ENCODE results near the gene TUBB4B. TPM values are rescaled to one million over a fixed set of nuclear protein-coding genes. Genes with fewer than 3 reads are reported as not detected.
"Not testable (repeated sequence)": the region's sequence is repeated elsewhere in the genome, so short reads cannot be mapped to it uniquely, and the experiment has no call there.

The TUBB4B gene
- total RNA-seq, 1 donor from 2014 or later = 48.9 TPM

- peak; percentile 81 for DNase-seq (ENCODE audit: low spot score)
These were observed 4.7 kb upstream of the TUBB4B start for GRCh38 chr9:137236238-137236935.

GRCh38 chr9:137236936-137237421, 4.1 kb upstream of the TUBB4B start:
- no peak for DNase-seq (ENCODE audit: low spot score)

- no peak for DNase-seq (ENCODE audit: low spot score)
These were observed 3.0 kb upstream of the TUBB4B start for GRCh38 chr9:137237759-137238726.

GRCh38 chr9:137239541-137240200, 1.4 kb upstream of the TUBB4B start:
- not testable (repeated sequence) for DNase-seq (ENCODE audit: low spot score)

GRCh38 chr9:137240318-137240840, 708 bp upstream of the TUBB4B start:
- peak; percentile 80 for DNase-seq (ENCODE audit: low spot score)

GRCh38 chr9:137241490-137242268, 592 bp downstream of the TUBB4B start:
- DNase-seq (ENCODE audit: low spot score) = no peak

GRCh38 chr9:137242269-137243203, 1.4 kb downstream of the TUBB4B start:
- no peak for DNase-seq (ENCODE audit: low spot score)

- not testable (repeated sequence) for DNase-seq (ENCODE audit: low spot score)
These were observed 2.2 kb downstream of the TUBB4B start for GRCh38 chr9:137243266-137243625.

- DNase-seq (ENCODE audit: low spot score) = no peak
These were observed 2.8 kb downstream of the TUBB4B start for GRCh38 chr9:137243626-137244485.

GRCh38 chr9:137244486-137245449, 3.7 kb downstream of the TUBB4B start:
- no peak for DNase-seq (ENCODE audit: low spot score)

- no peak for DNase-seq (ENCODE audit: low spot score)
These were observed 4.6 kb downstream of the TUBB4B start for GRCh38 chr9:137245450-137246421.

GRCh38 chr9:137247135-137247915, 6.2 kb downstream of the TUBB4B start:
- DNase-seq (ENCODE audit: low spot score) = no peak

GRCh38 chr9:137247916-137248175, 6.8 kb downstream of the TUBB4B start:
- DNase-seq (ENCODE audit: low spot score) = no peak

- DNase-seq (ENCODE audit: low spot score) = no peak
These were observed 9.5 kb downstream of the TUBB4B start for GRCh38 chr9:137250329-137251193.

- no peak for DNase-seq (ENCODE audit: low spot score)
These were observed 10.0 kb downstream of the TUBB4B start, which contains the start of gene STPG3 for GRCh38 chr9:137251194-137251461. Gene STPG3, plus strand, starts transcription at chr9:137251286. Its CDS starts 1 bp downstream, at chr9:137251287.
